Measurements from ENCODE around the gene RYR3. TPM values are rescaled to one million over a fixed set of nuclear protein-coding genes. Genes with fewer than 3 reads are reported as not detected.
"Not testable (repeated sequence)": the region's sequence is repeated elsewhere in the genome, so short reads cannot be mapped to it uniquely, and the experiment has no call there.

The RYR3 gene
- total and polyA plus RNA-seq, 2 donors (not counting 1 experiment from before 2014, with no cell fraction given), result not detected

- intact Hi-C loops (cut with micrococcal nuclease), result no loop called here
- no peak overlapping the region for H3K4me3 ChIP-seq (ENCODE audit: control extremely low read depth in 1 of 5, extremely low read depth in 1 of 5, insufficient read depth in 1 of 5, low read depth in 2 of 5, low read length in 4 of 5)
- H3K27ac Mint-ChIP-seq, result no peak overlapping the region
- H3K9me3 Mint-ChIP-seq (ENCODE audit: insufficient read depth), result no peaks in the 10 kb centered on the region
- no peaks in the 10 kb centered on the region for H4K20me1 ChIP-seq (ENCODE audit: control insufficient read depth, insufficient read depth, low read length, poor library complexity, severe bottlenecking)
- CTCF ChIA-PET, result no interaction called here
- H3K27ac ChIP-seq (ENCODE audit: low read length in 2 of 2), result no peak overlapping the region
- H3K4me2 ChIP-seq (replicated peaks; ENCODE audit: low read depth, low read length, poor library complexity, severe bottlenecking), result no peak overlapping the region
- 89% methylated on average over 2 of the region's 3 CpGs for WGBS (ENCODE audit: insufficient coverage)
- peaks cover 22% of the 10 kb centered on the region for H3K27me3 Mint-ChIP-seq
- no peak overlapping the region for H2AFZ ChIP-seq (ENCODE audit: insufficient read depth, low read depth, low read length, poor library complexity, severe bottlenecking)
- ATAC-seq (ENCODE audit: low read depth), result no peak
- POLR2A ChIA-PET, result no interaction called here
- no peak overlapping the region for H3K9ac ChIP-seq (ENCODE audit: low read length)
- H3K4me3 Mint-ChIP-seq, result no peak overlapping the region
- peaks cover 0 to 3% (median 0%) of the 10 kb centered on the region in 4 experiments for H3K27me3 ChIP-seq (replicated peaks in 1 of 4; ENCODE audit: control extremely low read depth in 1 of 4, control insufficient read depth in 3 of 4, insufficient read depth in 4 of 4, low read length in 3 of 4)
- DNase-seq, result no peak
- no peaks in the 10 kb centered on the region for H3K4me1 ChIP-seq (ENCODE audit: control insufficient read depth in 2 of 2, insufficient read depth in 2 of 2, low read length in 2 of 2)
- H3K79me2 ChIP-seq (ENCODE audit: control insufficient read depth, insufficient read depth, low read length), result no peaks in the 10 kb centered on the region
- TF ChIP-seq CTCF (IDR thresholded peaks at IDR 0.05), result no peak
- peaks cover 0 to 3% (median 0%) of the 10 kb centered on the region in 3 donors for H3K9me3 ChIP-seq (ENCODE audit: control extremely low read depth in 1 of 3, control insufficient read depth in 2 of 3, insufficient read depth in 1 of 3, low read length in 2 of 3)
- H3K36me3 ChIP-seq (replicated peaks in 1 of 2; ENCODE audit: control extremely low read depth in 1 of 2, control insufficient read depth in 1 of 2, extremely low read depth in 1 of 2, insufficient read depth in 2 of 2, low read length in 1 of 2), result no peaks in the 10 kb centered on the region
- H3K4me1 Mint-ChIP-seq, result no peaks in the 10 kb centered on the region
Measured at GRCh38 chr15:33813891-33814290, 503.1 kb downstream of the RYR3 start.

- POLR2A ChIA-PET, result not testable (repeated sequence)
Measured at GRCh38 chr15:33819499-33819898, 508.7 kb downstream of the RYR3 start.

More at GRCh38 chr15:33819499-33819898, 508.7 kb downstream of the RYR3 start:
- H4K20me1 ChIP-seq (ENCODE audit: control insufficient read depth, insufficient read depth, low read length, poor library complexity, severe bottlenecking); intact Hi-C loops (cut with micrococcal nuclease); H3K36me3 ChIP-seq (replicated peaks in 1 of 2; ENCODE audit: control extremely low read depth in 1 of 2, control insufficient read depth in 1 of 2, extremely low read depth in 1 of 2, insufficient read depth in 2 of 2, low read length in 1 of 2); H3K9ac ChIP-seq (ENCODE audit: low read length); H3K27ac Mint-ChIP-seq; ATAC-seq (ENCODE audit: low read depth); H3K4me3 ChIP-seq (ENCODE audit: control extremely low read depth in 1 of 5, extremely low read depth in 1 of 5, insufficient read depth in 1 of 5, low read depth in 2 of 5, low read length in 4 of 5); H3K27me3 ChIP-seq (replicated peaks in 1 of 4; ENCODE audit: control extremely low read depth in 1 of 4, control insufficient read depth in 3 of 4, insufficient read depth in 4 of 4, low read length in 3 of 4); H3K4me1 ChIP-seq (ENCODE audit: control insufficient read depth in 2 of 2, insufficient read depth in 2 of 2, low read length in 2 of 2); DNase-seq; H3K9me3 ChIP-seq (ENCODE audit: control extremely low read depth in 1 of 3, control insufficient read depth in 2 of 3, insufficient read depth in 1 of 3, low read length in 2 of 3); H3K27ac ChIP-seq (ENCODE audit: low read length in 2 of 2); H2AFZ ChIP-seq (ENCODE audit: insufficient read depth, low read depth, low read length, poor library complexity, severe bottlenecking); H3K9me3 Mint-ChIP-seq (ENCODE audit: insufficient read depth); H3K27me3 Mint-ChIP-seq; H3K4me3 Mint-ChIP-seq; H3K4me2 ChIP-seq (replicated peaks; ENCODE audit: low read depth, low read length, poor library complexity, severe bottlenecking); H3K4me1 Mint-ChIP-seq; H3K79me2 ChIP-seq (ENCODE audit: control insufficient read depth, insufficient read depth, low read length): not testable (repeated sequence)
- CTCF ChIA-PET, result interaction anchor here (0.9 kb wide), 1 partner anchor 8 kb away, joined by 3 read pairs; no protein-coding TSS in a partner anchor
- 80% methylated on average over 1 of the region's 6 CpGs for WGBS (ENCODE audit: insufficient coverage)
